Panc1 (cell line): ENCODE data around the gene RBP2. TPM values are rescaled to one million over a fixed set of nuclear protein-coding genes. Genes with fewer than 3 reads are reported as not detected.

Experiments used
- ATAC-seq: fragments of 200-7000 bp; cut with Tn5 transposase; 2 replicates; pipeline ENCODE4 v1.9.1; 2020; ENCODE audit warnings: mild to moderate bottlenecking, moderate library complexity
- BruUV-seq: library from RNA; stranded (reverse); fragments of 400-500 nt; replicated peaks from 2 replicates; lab custom pipeline; 2021; lab: Mats Ljungman, UMichigan
- CTCF ChIA-PET: fragments of 300-600 bp; sonication (Branson Sonifier 250); formaldehyde crosslinking; loops from one replicate; lab custom pipeline; 2022; ENCODE audit warnings: antibody characterized with exemption; lab: Charles Lee
- POLR2A ChIA-PET: fragments of 300-600 bp; sonication (Branson Sonifier 250); formaldehyde crosslinking; loops from one replicate; lab custom pipeline; 2022; ENCODE audit warnings: antibody characterized with exemption; lab: Charles Lee
- DNase-seq: peaks from one replicate; pipeline ENCODE4 v3.0.0-alpha.2; 2010; ENCODE audit warnings: low read depth, low spot score
- H3K27ac ChIP-seq: 2 replicates; pipeline ENCODE4 v1.5.1; 2011; ENCODE audit warnings: mild to moderate bottlenecking, low read length, inconsistent platforms
- H3K27me3 ChIP-seq: fragments of 200-500 bp; sonication (Bioruptor generic); 2 replicates; pipeline ENCODE4 v1.6.0; 2014; ENCODE audit warnings: low read length, inconsistent platforms; ENCODE audit not compliant: control insufficient read depth, insufficient read depth
- H3K36me3 ChIP-seq: fragments of 200-500 bp; sonication (Bioruptor generic); 2 replicates; pipeline ENCODE4 v1.5.1; 2014; ENCODE audit warnings: inconsistent platforms, mild to moderate bottlenecking, low read length, moderate library complexity; ENCODE audit not compliant: control insufficient read depth, insufficient read depth
- H3K4me1 ChIP-seq: 2 replicates; pipeline ENCODE4 v1.5.1; 2011; ENCODE audit warnings: inconsistent platforms, mild to moderate bottlenecking, low read length, moderate library complexity; ENCODE audit not compliant: control insufficient read depth, insufficient read depth
- H3K4me3 ChIP-seq, 2 experiments: 2 replicates each; pipeline ENCODE4 v1.5.1; 2011 to 2012; ENCODE audit warnings: low read depth in 2 of 2, low read length in 2 of 2, mild to moderate bottlenecking in 2 of 2, inconsistent platforms in 1 of 2, moderate library complexity in 1 of 2
- H3K9me3 ChIP-seq: fragments of 200-500 bp; sonication (Bioruptor generic); 2 replicates; pipeline ENCODE4 v1.5.1; 2014; ENCODE audit warnings: low read depth, mild to moderate bottlenecking, inconsistent platforms, low read length, moderate library complexity; ENCODE audit not compliant: control insufficient read depth, insufficient read depth
- CTCF ChIP-seq: fragments of 450-650 bp; IDR thresholded peaks from 2 replicates; pipeline ENCODE4 v1.5.1; 2017; ENCODE audit warnings: mild to moderate bottlenecking
- POLR2AphosphoS5 ChIP-seq: IDR thresholded peaks from 2 replicates; pipeline ENCODE4 v1.6.1; 2012; ENCODE audit warnings: mild to moderate bottlenecking, low read depth, low read length, moderate library complexity
- REST ChIP-seq, 2 experiments: IDR thresholded peaks; 2 replicates each; pipeline ENCODE4 v1.6.1; 2011 to 2012; ENCODE audit warnings: low read depth in 2 of 2, control low read depth in 1 of 2, low read length in 1 of 2, mild to moderate bottlenecking in 1 of 2, moderate library complexity in 1 of 2; ENCODE audit not compliant: insufficient read depth in 1 of 2
- SIN3A ChIP-seq: IDR thresholded peaks from 2 replicates; pipeline ENCODE4 v1.6.1; 2012; ENCODE audit warnings: low read depth, mild to moderate bottlenecking, low read length, moderate library complexity, borderline replicate concordance; ENCODE audit not compliant: insufficient read depth
- TCF7L2 ChIP-seq: IDR thresholded peaks from 2 replicates; pipeline ENCODE4 v1.6.1; 2011; ENCODE audit warnings: mild to moderate bottlenecking, low read depth, low read length, inconsistent platforms
- in situ Hi-C: cut with HindIII; loops from 2 replicates; pipeline ENCODE4 v1.10.0; 2016; ENCODE audit warnings: low sequenced_read_pairs, low pct_unique_long_range_greater_than_20kb
- intact Hi-C: fragments of 100-400 bp; cut with micrococcal nuclease; formaldehyde crosslinking; loops from one replicate; pipeline ENCODE4 v1.10.0; 2022; ENCODE audit not compliant: unreplicated experiment
- total RNA-seq: library from RNA; stranded (reverse); gene quantifications from one replicate; pipeline ENCODE4 v1.2.1, GENCODE V29; 2021; ENCODE audit not compliant: unreplicated experiment

RBP2 gene
- total RNA-seq, 1 experiment from 2014 or later, result not detected

- no peaks in the 10 kb centered on the region for H3K27me3 ChIP-seq
- intact Hi-C loops, result no loop called here
- TF ChIP-seq POLR2AphosphoS5, result no peak
- no peak for TF ChIP-seq SIN3A
- no peak for TF ChIP-seq TCF7L2
- no peak for TF ChIP-seq REST (IDR thresholded peaks at IDR 0.05; ENCODE audit: insufficient read depth in 1 of 2, low read depth in 2 of 2, low read length in 1 of 2)
- TF ChIP-seq CTCF, result no peak
- no peaks in the 10 kb centered on the region for H3K4me1 ChIP-seq
- H3K4me3 ChIP-seq, result no peak overlapping the region
- in situ Hi-C loops, result no loop called here
- CTCF ChIA-PET, result no interaction called here
- POLR2A ChIA-PET, result no interaction called here
- H3K9me3 ChIP-seq, result no peaks in the 10 kb centered on the region
- H3K27ac ChIP-seq, result no peak overlapping the region
- H3K36me3 ChIP-seq, result no peaks in the 10 kb centered on the region
- no TSS peak for BruUV-seq
- ATAC-seq (no peak), DNase-seq (no peak)
Measured at GRCh38 chr3:139518926-139519842, 42.9 kb upstream of the RBP2 start.

GRCh38 chr3:139518306-139518705 lies 42.0 kb upstream of the RBP2 start:
- no TSS peak for BruUV-seq
- H3K36me3 ChIP-seq, result no peaks in the 10 kb centered on the region
- H3K4me3 ChIP-seq, result no peak overlapping the region
- POLR2A ChIA-PET, result no interaction called here
- in situ Hi-C loops (no loop called here), intact Hi-C loops (no loop called here)
- DNase-seq (no peak), ATAC-seq (no peak)
- TF ChIP-seq TCF7L2 (no peak), SIN3A (no peak), REST (IDR thresholded peaks at IDR 0.05; ENCODE audit: insufficient read depth in 1 of 2, low read depth in 2 of 2, low read length in 1 of 2) (no peak), CTCF (no peak), POLR2AphosphoS5 (no peak)
- H3K4me1 ChIP-seq, result no peaks in the 10 kb centered on the region
- no peaks in the 10 kb centered on the region for H3K27me3 ChIP-seq
- no peaks in the 10 kb centered on the region for H3K9me3 ChIP-seq
- H3K27ac ChIP-seq, result no peak overlapping the region
- CTCF ChIA-PET, result no interaction called here
